Activated T-cell treated with anti-CD3 and anti-CD28 coated beads for 24 hours (primary cell): ENCODE measurements around the gene CTSW.

Source experiments
- DNase-seq: peaks from one replicate; pipeline ENCODE4 v3.0.0-alpha.2; 2020; ENCODE audit warnings: low read depth

Gene CTSW

GRCh38 chr11:65855927-65856363, 23.7 kb upstream of the CTSW start:
- no peak for DNase-seq

DNA sequence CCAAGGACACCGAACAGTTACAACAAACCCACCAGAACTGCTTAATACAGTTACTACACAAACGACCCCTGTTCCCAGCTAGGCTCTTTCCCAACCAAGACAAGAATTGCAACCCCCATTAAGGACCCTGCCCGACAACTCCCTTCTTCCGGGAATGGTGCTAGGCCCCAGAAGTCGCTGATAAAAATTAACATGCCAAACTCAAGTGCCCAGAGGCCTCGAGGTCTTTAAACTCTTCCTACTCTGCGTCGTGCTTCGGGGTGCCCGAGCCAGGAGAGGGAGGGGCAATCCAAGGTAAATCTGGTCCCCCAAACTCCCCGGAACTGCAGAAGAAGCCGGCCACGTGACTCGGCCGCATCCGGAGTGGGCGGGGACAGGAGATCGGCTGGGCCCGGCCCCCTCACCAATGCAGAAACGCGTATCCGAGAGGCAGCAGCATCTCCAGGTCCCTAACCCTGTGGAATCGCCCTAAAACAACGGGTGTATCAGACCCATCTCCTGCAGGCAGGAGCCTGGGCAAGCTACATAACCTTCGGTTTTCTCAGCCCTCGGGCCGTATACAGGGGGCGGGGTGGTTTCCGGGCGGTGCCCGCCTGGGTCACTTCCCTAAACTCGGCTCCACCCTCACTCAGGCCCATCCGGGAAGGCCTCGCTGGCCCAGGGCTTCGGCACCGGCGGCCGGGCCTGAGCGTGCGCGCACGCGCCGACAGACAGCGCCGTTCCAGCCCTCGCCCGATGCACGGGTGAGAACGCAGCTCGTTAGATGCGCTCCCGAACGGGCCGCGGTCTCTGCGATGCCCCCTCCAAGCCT, 22.7 kb upstream of the CTSW start:
- peak; percentile 73 for DNase-seq

GRCh38 chr11:65857500-65857852, 22.2 kb upstream of the CTSW start:
- DNase-seq, result peak; percentile 42

DNA sequence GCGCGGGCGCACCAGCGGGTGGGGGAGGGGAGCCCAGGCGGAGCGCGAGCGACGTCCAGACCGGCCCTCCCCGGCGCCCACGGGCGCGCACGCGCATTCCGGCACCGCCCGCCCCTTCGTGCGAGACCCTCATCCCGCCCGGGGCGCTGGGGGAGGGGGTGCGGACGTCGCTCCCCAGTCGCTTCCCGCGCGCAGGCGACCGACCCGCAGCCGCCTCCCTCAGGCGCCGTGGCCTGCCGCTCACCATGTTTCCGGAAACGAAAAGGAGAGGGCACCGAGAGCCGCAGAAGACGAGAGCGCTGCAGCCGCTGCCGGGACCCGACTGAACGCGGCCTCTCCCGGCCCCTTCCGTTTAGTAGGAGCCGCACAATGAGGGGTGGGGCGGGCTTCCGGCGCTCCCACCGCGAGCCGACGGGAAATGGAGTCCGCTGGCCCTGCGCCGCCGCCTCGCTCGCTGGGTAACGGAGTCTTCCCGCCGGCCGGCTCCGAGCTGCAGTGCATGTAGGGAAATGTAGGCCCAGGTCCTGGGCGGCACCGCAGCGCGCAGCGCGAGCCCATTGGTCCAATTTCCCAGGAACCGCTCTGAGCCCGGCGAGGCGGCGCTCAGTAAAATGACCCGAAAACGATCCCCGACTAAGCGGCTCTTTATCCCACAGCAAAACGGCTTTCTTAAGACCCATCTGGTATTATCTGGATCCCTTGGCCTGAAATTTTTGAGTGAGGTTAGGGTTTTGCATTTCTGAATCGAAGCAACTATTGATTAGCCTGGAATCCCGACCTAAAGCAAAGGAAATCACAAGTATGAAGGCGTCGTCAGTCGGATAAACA, 21.6 kb upstream of the CTSW start, which contains the start of gene CFL1:
Gene CFL1 (minus strand): TSS at position 328 of the 828 bp plus-strand sequence. CDS start 81 bp downstream, at position 247.
- peak; percentile 96 for DNase-seq

GRCh38 chr11:65858681-65859087, 21.0 kb upstream of the CTSW start:
- DNase-seq, result no peak

DNA sequence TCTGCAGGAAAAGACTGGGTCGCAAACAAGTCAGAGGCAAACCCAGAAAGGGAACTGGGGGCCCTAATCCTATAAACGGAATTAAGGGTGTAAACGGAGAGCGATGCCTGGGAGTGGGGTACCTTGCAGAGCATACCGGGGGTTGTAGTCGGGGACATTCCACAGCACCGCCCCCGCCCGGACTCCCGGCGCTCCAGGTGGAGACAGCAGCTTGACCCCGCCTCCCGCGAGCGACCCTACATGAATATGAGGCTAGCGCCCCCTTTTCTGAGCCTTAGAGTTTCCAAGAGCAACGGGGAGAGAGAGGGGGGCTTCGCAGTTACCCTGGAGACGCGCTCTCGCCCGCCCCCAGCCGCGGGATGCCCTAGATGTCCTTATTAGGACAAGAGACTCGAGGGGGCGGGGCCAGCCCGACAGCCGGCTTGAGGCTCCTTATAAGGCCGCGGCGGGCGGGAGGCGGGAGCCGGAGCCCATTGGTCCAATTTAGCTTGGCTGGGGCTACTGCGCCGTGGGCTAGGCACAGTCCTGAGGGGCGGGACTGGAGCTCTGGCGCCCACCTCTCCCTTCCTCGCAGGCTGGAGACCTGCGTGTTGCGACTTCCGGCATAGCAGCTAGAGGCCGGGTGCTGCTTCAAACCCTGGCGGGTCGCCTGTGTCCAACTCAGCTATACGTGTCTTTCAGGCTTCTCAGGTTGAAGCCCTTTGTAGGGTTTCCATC, 20.4 kb upstream of the CTSW start:
- DNase-seq, result peak; percentile 94

- DNase-seq, result no peak
Measured at GRCh38 chr11:65859812-65860277, 19.8 kb upstream of the CTSW start.

DNA sequence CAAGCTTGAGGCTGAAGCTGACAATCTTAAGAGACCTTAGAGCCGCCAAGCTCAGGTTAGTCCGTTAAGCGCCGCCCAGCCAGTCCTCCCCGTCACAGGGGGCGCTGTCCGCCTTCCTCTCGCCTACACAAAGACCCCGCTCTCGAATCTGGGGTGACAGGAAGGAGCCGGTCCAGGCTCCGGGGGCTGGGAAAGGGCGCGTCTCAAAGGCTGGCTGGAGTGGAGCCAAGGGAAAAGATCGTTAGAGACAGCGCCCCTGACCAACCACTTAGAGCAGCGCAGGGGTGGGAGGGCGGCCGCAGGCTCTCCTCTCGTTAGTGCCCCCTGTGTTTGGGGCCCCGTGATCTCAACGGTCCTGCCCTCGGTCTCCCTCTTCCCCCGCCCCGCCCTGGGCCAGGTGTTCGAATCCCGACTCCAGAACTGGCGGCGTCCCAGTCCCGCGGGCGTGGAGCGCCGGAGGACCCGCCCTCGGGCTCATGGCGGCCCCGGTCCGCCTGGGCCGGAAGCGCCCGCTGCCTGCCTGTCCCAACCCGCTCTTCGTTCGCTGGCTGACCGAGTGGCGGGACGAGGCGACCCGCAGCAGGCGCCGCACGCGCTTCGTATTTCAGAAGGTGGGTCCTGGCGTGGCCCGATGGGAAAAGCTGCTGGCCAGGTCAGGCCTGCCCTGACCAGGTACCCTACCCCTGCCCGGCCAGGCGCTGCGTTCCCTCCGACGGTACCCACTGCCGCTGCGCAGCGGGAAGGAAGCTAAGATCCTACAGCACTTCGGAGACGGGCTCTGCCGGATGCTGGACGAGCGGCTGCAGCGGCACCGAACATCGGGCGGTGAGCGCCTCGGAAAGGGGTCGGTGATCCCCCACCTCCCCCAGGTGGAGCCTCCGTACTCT, 19.1 kb upstream of the CTSW start, which contains the start of gene MUS81:
Gene MUS81 (plus strand): TSS at position 156 of the 887 bp plus-strand sequence. CDS start 321 bp downstream, at position 477.
- peak; percentile 94 for DNase-seq

- DNase-seq, result no peak
Measured at GRCh38 chr11:65861165-65861505, 18.5 kb upstream of the CTSW start.

- DNase-seq, result no peak
Measured at GRCh38 chr11:65861533-65862183, 18.0 kb upstream of the CTSW start.

DNA sequence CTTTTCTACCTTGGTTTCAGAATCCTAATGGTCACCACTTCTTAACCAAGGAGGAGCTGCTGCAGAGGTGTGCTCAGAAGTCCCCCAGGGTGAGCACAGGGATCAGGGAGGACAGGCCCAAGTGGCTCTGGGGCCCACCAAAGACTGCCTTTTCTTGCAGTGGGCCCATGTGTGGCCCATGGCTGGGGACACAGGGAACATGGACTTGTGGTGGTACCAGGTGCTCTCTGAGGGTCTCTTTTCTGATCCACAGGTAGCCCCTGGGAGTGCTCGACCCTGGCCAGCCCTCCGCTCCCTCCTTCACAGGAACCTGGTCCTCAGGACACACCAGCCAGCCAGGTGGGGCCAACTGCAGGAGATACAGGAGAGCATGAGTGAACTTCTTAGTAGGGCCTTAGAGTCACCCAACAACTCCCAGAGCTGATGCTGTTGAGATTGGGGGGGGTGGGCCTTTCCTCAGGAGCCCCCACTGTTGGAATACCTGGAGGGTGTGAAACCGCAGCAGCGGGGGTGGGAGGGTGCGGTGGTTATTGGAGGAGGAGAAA, 17.4 kb upstream of the CTSW start:
- DNase-seq, result no peak

GRCh38 chr11:65862941-65863888, 16.4 kb upstream of the CTSW start:
- no peak for DNase-seq

GRCh38 chr11:65863889-65864705, 15.5 kb upstream of the CTSW start:
- DNase-seq, result no peak

DNA sequence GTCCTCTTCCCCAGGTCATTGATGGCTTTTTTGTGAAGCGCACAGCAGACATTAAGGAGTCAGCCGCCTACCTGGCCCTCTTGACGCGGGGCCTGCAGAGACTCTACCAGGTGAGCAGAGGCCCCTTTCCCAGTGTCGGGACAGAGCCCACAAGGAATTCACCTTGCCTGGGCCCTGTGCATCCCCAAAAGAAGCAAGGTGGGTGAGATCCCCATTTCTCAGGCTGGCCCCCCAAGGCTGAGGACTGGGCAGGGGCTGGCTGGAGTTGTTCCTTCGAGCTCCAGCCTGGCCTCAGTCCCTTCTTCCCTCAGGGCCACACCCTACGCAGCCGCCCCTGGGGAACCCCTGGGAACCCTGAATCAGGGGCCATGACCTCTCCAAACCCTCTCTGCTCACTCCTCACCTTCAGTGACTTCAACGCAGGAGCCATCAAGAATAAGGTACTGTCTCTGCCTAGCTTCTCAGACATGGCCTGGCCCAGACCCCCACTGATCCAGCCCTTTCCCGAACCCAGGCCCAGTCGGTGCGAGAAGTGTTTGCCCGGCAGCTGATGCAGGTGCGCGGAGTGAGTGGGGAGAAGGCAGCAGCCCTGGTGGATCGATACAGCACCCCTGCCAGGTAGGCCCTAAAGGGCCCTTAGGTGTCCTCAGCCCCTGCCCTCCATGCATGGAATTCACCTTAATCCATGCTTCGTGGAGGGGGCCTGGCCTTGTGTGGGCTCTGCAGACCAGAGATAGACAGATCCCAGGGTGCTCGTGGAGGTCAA, 14.7 kb upstream of the CTSW start:
- no peak for DNase-seq

GRCh38 chr11:65865550-65866172, 14.0 kb upstream of the CTSW start:
- DNase-seq, result no peak

- no peak for DNase-seq
Measured at GRCh38 chr11:65866509-65867283, 12.9 kb upstream of the CTSW start.
